ENCODE results near the gene TAS2R13. TPM values are rescaled to one million over a fixed set of nuclear protein-coding genes. Genes with fewer than 3 reads are reported as not detected.

The TAS2R13 gene
- total RNA-seq, 1 donor from 2014 or later: 1.4 TPM

DNA sequence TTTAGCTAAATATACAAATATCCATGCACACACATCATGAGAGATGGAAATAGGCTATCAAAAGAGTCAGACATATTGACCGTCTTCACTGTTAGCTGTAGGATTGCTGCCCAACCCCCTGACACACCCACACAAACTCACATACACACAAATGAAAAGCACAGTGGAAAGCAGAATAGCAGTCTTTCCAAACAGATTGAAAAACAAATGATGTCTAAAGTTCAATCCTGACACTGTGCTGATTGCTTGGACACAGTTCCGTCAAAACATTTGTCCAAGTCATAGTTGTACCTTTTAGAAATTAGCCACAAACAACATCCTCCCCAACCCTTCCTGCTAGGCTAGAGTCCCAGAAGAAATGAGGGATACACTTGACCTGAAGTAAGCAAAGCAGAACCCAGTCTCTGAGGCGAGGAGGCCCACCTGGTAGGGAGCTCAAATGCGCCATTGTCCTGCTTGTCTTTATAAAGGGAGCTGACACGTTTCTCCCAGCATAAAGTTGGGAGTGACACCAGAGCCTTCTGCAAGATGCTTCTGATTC lies 19.5 kb upstream of the TAS2R13 start, which contains the start of gene PRH2:
TSS of gene PRH2 (plus strand) at position 491 of the 541 bp plus-strand sequence. CDS start at position 529, 38 bp downstream.
- no peak for DNase-seq (ENCODE audit: low spot score in 2 of 2)
- no peak within 1 kb of the TSS for H3K4me3 ChIP-seq
- no peaks in the 10 kb centered on the region for H3K27me3 ChIP-seq
- TF ChIP-seq, protein P1, sequence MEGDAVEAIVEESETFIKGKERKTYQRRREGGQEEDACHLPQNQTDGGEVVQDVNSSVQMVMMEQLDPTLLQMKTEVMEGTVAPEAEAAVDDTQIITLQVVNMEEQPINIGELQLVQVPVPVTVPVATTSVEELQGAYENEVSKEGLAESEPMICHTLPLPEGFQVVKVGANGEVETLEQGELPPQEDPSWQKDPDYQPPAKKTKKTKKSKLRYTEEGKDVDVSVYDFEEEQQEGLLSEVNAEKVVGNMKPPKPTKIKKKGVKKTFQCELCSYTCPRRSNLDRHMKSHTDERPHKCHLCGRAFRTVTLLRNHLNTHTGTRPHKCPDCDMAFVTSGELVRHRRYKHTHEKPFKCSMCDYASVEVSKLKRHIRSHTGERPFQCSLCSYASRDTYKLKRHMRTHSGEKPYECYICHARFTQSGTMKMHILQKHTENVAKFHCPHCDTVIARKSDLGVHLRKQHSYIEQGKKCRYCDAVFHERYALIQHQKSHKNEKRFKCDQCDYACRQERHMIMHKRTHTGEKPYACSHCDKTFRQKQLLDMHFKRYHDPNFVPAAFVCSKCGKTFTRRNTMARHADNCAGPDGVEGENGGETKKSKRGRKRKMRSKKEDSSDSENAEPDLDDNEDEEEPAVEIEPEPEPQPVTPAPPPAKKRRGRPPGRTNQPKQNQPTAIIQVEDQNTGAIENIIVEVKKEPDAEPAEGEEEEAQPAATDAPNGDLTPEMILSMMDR (IDR thresholded peaks at IDR 0.05): no peak
- no peak within 1 kb of the TSS for H3K27ac ChIP-seq
- H3K9me3 ChIP-seq: no peaks in the 10 kb centered on the region
- H3K36me3 ChIP-seq: no peaks in the 10 kb centered on the region
- no peaks in the 10 kb centered on the region for H3K4me1 ChIP-seq
- intact Hi-C loops (cut with DNase I): no loop called here

GRCh38 chr12:10926269-10926668 lies 16.9 kb upstream of the TAS2R13 start:
- no peaks in the 10 kb centered on the region for H3K27me3 ChIP-seq
- TF ChIP-seq, protein P1 (IDR thresholded peaks at IDR 0.05): no peak
- no peaks in the 10 kb centered on the region for H3K4me1 ChIP-seq
- intact Hi-C loops (cut with DNase I): no loop called here
- no peak for DNase-seq (ENCODE audit: low spot score in 2 of 2)
- no peak overlapping the region for H3K27ac ChIP-seq
- H3K36me3 ChIP-seq: no peaks in the 10 kb centered on the region
- H3K4me3 ChIP-seq: no peak overlapping the region
- H3K9me3 ChIP-seq: no peaks in the 10 kb centered on the region

GRCh38 chr12:10919809-10920208 lies 10.4 kb upstream of the TAS2R13 start:
- H3K4me3 ChIP-seq: no peak overlapping the region
- no peak for DNase-seq (ENCODE audit: low spot score in 2 of 2)
- TF ChIP-seq, protein P1 (IDR thresholded peaks at IDR 0.05): no peak
- no peaks in the 10 kb centered on the region for H3K27me3 ChIP-seq
- intact Hi-C loops (cut with DNase I): no loop called here
- no peaks in the 10 kb centered on the region for H3K36me3 ChIP-seq
- H3K4me1 ChIP-seq: no peaks in the 10 kb centered on the region
- no peak overlapping the region for H3K27ac ChIP-seq
- no peaks in the 10 kb centered on the region for H3K9me3 ChIP-seq

GRCh38 chr12:10910380-10910779 lies 1.0 kb upstream of the TAS2R13 start:
- no peak for DNase-seq (ENCODE audit: low spot score in 2 of 2)
- no peaks in the 10 kb centered on the region for H3K4me1 ChIP-seq
- H3K27ac ChIP-seq: no peak overlapping the region
- no peaks in the 10 kb centered on the region for H3K36me3 ChIP-seq
- no peak overlapping the region for H3K4me3 ChIP-seq
- intact Hi-C loops (cut with DNase I): no loop called here
- TF ChIP-seq, protein P1 (IDR thresholded peaks at IDR 0.05): no peak
- no peaks in the 10 kb centered on the region for H3K27me3 ChIP-seq
- peaks cover 0 to 11% of the 10 kb centered on the region in 2 donors for H3K9me3 ChIP-seq

DNA sequence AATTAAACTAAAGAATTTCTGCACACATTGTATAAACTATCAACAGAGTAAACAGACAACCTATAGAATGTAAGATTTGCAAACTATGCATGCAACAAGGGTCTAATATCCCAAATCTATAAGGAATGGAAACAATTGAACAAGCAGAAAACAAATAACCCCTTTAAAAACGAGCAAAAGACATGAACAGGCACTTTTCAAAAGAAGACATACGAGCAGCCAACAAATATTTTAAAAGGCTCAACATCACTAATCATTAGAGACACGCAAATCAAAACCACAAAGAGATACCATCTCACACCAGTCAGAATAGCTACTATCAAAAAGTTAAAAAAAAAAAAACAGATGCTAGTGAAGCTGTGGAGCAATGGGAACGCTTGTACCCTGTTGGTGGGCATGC lies 4.7 kb downstream of the TAS2R13 start:
- Histone ChIP-seq H3K27me3 (no peaks in the 10 kb centered on the region), H3K9me3 (peaks cover 0 to 52% of the 10 kb centered on the region in 2 donors), H3K4me3 (no peak overlapping the region), H3K36me3 (peaks cover 0 to 3% of the 10 kb centered on the region in 2 donors), H3K4me1 (no peaks in the 10 kb centered on the region), H3K27ac (no peak overlapping the region)
- intact Hi-C loops (cut with DNase I): no loop called here
- TF ChIP-seq, protein P1 (IDR thresholded peaks at IDR 0.05): no peak
- no peak for DNase-seq (ENCODE audit: low spot score in 2 of 2)

- Histone ChIP-seq H3K27me3 (no peaks in the 10 kb centered on the region), H3K4me3 (no peak overlapping the region), H3K36me3 (peaks cover 0 to 3% of the 10 kb centered on the region in 2 donors), H3K27ac (no peak overlapping the region), H3K4me1 (no peaks in the 10 kb centered on the region), H3K9me3 (peaks cover 0 to 46% of the 10 kb centered on the region in 2 donors)
- intact Hi-C loops (cut with DNase I): no loop called here
- TF ChIP-seq, protein P1 (IDR thresholded peaks at IDR 0.05): no peak
- DNase-seq (ENCODE audit: low spot score in 2 of 2): no peak
These were observed 7.9 kb downstream of the TAS2R13 start for GRCh38 chr12:10901427-10901826.
